Astrocyte of the hippocampus (primary cell): ENCODE measurements around the gene ALLC.

Experiments
- DNase-seq: peaks from one replicate; pipeline ENCODE4 v3.0.0; 2011; ENCODE audit warnings: low read depth, low spot score

Gene ALLC

GRCh38 chr2:3639015-3639630 lies 18.9 kb upstream of the ALLC start:
- no peak for DNase-seq

GRCh38 chr2:3639653-3640052 lies 18.3 kb upstream of the ALLC start:
- no peak for DNase-seq

DNA sequence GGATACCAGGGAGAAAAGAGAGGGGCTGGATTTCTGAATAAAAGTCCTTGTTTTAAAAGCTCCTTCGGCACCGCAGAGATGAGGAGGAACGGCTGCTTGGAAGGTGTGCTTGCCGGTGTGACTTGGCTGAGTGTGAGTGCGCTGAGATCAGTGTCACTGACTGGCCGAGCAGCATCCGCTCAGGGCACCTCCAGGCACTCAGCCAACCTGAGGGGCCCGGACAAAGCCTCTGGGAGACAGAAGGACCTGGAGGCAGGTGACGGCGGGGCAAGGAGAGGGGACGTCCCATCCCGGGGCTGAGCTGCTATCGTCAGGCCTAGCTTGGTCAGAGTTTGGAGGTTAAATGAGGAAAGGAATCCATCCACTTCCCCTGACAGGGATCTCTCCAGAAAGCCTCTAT lies 16.8 kb upstream of the ALLC start:
- no peak for DNase-seq

GRCh38 chr2:3641841-3642421 lies 16.1 kb upstream of the ALLC start:
- no peak for DNase-seq

- no peak for DNase-seq
These were observed 15.3 kb upstream of the ALLC start for GRCh38 chr2:3642521-3643215.

- no peak for DNase-seq
These were observed 14.4 kb upstream of the ALLC start for GRCh38 chr2:3643371-3644245.

- no peak for DNase-seq
These were observed 13.8 kb upstream of the ALLC start for GRCh38 chr2:3644246-3644525.

- no peak for DNase-seq
These were observed 13.0 kb upstream of the ALLC start for GRCh38 chr2:3644891-3645605.

DNA sequence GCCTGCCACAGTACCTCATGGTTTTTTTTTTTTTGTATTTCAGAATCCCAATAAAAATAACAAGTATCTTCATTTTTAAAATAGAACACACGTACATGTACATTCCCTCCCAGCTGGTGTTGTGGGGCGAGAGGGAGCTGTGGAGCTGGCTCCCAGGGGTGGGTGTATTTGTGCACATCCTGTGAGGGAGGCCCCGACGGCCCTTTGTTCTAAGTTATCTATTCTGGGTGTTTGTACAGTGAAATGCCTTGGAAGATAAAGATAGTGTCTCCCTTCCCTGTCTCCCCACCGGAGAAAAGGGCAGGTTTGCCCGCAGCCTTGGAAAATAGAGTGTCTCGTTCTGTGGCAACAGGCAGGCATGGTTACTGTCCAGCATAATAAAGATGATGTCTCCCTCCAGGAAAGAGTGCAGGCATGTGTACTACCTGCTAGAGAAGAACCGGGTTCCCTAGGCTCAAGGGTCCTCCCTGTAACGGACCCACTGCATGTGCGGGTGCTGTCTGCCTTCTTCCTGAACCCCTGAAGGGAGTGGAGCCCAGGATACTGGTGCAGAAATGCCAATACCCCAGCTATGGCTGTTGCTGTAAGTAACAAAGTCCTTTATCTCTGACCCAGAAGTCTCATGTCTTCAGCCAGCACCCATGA lies 12.1 kb upstream of the ALLC start:
- no peak for DNase-seq

- no peak for DNase-seq
These were observed 11.6 kb upstream of the ALLC start for GRCh38 chr2:3646446-3646845.

- DNase-seq = no peak
These were observed 10.8 kb upstream of the ALLC start for GRCh38 chr2:3647246-3647645.

- no peak for DNase-seq
These were observed 10.0 kb upstream of the ALLC start for GRCh38 chr2:3647831-3648651.

GRCh38 chr2:3648652-3649177 lies 9.3 kb upstream of the ALLC start:
- no peak for DNase-seq

GRCh38 chr2:3649581-3649980 lies 8.4 kb upstream of the ALLC start:
- no peak for DNase-seq

DNA sequence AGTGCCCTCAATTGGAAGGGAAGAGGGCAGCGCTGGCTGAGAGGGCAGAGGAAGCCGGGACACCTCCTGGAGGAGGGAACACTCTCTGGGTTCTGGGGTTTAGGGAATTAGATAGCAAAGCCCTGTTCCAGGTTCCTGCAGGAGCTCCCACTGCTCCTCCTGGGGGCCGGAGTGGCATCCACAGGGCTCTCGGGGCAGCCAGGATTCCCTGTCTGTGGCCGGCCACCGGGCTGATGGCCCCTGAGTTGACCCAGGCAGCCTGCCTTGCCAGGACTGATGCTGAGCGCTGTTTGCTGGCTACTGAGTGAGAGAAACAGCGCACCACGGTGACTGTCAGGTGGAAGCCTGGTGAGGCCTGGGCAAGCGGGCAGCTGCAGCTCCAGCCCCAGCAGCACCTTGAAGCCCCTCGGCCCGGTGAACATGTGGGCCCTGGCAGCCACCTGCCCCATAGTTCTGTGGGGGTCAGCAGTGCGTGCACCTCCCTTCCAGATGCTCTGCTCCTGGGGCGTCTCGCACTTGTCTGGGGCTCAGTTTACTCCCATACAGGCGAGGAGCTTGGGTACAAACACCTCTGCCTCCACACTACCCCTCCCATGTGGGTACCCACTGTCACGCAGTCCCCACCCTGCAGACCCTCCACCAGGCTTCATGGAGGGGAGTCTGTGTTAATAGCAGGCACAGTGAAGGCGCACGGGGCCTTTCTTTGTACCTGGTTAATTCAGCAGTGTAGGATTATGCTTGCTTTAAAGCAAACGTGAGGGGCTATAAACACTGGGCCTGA lies 7.7 kb upstream of the ALLC start:
- DNase-seq = no peak

GRCh38 chr2:3651691-3652648 lies 6.0 kb upstream of the ALLC start:
- DNase-seq = peak; percentile 64

GRCh38 chr2:3652896-3653625 lies 4.9 kb upstream of the ALLC start:
- DNase-seq = no peak

- no peak for DNase-seq
These were observed 4.0 kb upstream of the ALLC start for GRCh38 chr2:3654011-3654410.
